ENCODE measurements around the gene ZNF554. TPM values are rescaled to one million over a fixed set of nuclear protein-coding genes. Genes with fewer than 3 reads are reported as not detected.

The ZNF554 gene
- total RNA-seq, 4 donors from 2014 or later = 2.3 to 9.8 (median 5.6) TPM

DNA sequence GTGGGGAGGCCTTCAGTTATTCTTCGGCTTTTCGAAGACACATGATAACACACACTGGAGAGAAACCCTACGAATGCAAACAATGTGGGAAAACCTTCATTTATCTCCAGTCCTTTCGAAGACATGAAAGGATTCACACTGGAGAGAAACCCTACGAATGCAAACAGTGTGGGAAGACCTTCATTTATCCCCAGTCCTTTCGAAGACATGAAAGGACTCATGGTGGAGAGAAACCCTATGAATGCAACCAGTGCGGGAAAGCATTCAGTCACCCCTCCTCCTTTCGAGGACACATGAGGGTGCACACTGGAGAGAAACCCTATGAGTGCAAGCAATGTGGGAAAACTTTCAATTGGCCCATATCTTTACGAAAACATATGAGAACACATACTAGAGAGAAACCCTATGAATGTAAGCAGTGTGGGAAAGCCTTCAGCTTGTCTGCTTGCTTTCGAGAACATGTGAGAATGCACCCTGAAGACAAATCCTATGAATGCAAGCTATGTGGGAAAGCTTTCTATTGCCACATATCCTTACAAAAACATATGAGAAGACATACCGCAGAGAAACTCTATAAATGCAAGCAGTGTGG lies 33.4 kb downstream of the ZNF554 start:
- Histone ChIP-seq H3K4me3 (no peak overlapping the region), H3K9me3 (peaks cover 41% of the 10 kb centered on the region), H3K36me3 (peaks cover 48% of the 10 kb centered on the region), H3K27me3 (no peaks in the 10 kb centered on the region), H3K27ac (no peak overlapping the region), H3K4me1 (no peaks in the 10 kb centered on the region)
- 96% methylated on average over 11 of the region's 11 CpGs for WGBS
- no peak for DNase-seq (ENCODE audit: low spot score in 2 of 2)
- TF ChIP-seq EP300 (IDR thresholded peaks at IDR 0.05) (no peak), POLR2AphosphoS5 (IDR thresholded peaks at IDR 0.05) (no peak), POLR2A (IDR thresholded peaks at IDR 0.05) (no peak)
- TF ChIP-seq, protein P1, sequence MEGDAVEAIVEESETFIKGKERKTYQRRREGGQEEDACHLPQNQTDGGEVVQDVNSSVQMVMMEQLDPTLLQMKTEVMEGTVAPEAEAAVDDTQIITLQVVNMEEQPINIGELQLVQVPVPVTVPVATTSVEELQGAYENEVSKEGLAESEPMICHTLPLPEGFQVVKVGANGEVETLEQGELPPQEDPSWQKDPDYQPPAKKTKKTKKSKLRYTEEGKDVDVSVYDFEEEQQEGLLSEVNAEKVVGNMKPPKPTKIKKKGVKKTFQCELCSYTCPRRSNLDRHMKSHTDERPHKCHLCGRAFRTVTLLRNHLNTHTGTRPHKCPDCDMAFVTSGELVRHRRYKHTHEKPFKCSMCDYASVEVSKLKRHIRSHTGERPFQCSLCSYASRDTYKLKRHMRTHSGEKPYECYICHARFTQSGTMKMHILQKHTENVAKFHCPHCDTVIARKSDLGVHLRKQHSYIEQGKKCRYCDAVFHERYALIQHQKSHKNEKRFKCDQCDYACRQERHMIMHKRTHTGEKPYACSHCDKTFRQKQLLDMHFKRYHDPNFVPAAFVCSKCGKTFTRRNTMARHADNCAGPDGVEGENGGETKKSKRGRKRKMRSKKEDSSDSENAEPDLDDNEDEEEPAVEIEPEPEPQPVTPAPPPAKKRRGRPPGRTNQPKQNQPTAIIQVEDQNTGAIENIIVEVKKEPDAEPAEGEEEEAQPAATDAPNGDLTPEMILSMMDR (IDR thresholded peaks at IDR 0.05) = no peak

DNA sequence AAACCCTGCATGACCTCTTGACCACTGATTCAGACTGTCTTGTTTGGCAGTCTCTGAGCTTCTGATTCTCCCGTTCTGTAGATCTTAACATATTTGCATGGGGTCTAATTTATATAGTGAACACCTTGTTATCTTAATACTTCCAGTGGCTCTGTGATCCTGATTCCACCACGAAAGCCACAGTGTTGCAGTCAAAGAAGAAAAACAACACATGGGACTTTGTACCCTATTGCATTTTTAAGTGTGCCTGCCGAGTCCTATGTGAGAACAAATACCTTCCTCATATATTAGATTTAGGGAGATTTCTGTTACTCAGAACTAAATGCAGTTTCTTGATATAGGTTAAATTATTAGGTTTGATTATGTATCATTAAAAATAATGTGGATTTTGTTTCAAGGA lies 35.2 kb downstream of the ZNF554 start:
- Histone ChIP-seq H3K4me1 (no peaks in the 10 kb centered on the region), H3K4me3 (no peak overlapping the region), H3K27me3 (no peaks in the 10 kb centered on the region), H3K36me3 (peaks cover 48% of the 10 kb centered on the region), H3K9me3 (peaks cover 52% of the 10 kb centered on the region), H3K27ac (no peak overlapping the region)
- no peak for TF ChIP-seq POLR2AphosphoS5 (IDR thresholded peaks at IDR 0.05)
- TF ChIP-seq, protein P1 (IDR thresholded peaks at IDR 0.05) = no peak
- no peak for TF ChIP-seq POLR2A (IDR thresholded peaks at IDR 0.05)
- TF ChIP-seq EP300 (IDR thresholded peaks at IDR 0.05) = no peak
- 94% methylated on average over 3 of the region's 3 CpGs for WGBS
- DNase-seq (ENCODE audit: low spot score in 2 of 2) = no peak

DNA sequence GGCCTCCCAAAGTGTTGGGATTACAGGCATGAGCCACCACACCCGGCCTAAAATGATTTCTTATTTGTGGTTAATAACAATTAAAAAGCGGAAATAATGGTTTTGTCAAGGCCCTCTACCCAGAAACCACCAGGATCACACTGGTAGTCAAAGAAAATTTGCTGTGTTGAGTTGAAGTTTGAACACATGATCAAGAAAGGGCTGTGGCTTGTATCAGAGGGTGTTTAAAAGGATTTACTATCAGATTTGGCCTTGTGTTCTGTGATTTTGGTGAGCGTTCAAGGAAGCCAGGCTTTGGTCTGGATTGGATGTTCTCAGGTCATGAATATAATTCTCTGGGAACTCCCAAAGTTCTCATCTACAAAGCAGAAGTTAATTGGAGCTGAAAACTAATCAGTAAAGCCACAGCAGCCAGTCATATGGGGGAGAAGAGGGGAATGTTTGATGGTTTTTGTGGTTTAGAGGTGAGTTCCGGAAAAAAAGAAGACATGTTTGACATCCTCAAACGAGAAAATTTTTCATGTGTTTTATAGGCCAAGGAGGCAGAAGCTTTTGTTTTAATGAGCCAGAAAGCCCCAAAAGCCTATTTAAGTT lies 36.9 kb downstream of the ZNF554 start:
- H3K9me3 ChIP-seq = peaks cover 52% of the 10 kb centered on the region
- H3K36me3 ChIP-seq = peaks cover 36% of the 10 kb centered on the region
- no peaks in the 10 kb centered on the region for H3K27me3 ChIP-seq
- DNase-seq (ENCODE audit: low spot score in 2 of 2) = no peak
- no peak overlapping the region for H3K4me3 ChIP-seq
- 84% methylated on average over 5 of the region's 5 CpGs for WGBS
- H3K27ac ChIP-seq = no peak overlapping the region
- TF ChIP-seq POLR2A (IDR thresholded peaks at IDR 0.05) = no peak
- TF ChIP-seq EP300 (IDR thresholded peaks at IDR 0.05) = no peak
- no peak for TF ChIP-seq POLR2AphosphoS5 (IDR thresholded peaks at IDR 0.05)
- TF ChIP-seq, protein P1 (IDR thresholded peaks at IDR 0.05) = no peak
- H3K4me1 ChIP-seq = no peaks in the 10 kb centered on the region

DNA sequence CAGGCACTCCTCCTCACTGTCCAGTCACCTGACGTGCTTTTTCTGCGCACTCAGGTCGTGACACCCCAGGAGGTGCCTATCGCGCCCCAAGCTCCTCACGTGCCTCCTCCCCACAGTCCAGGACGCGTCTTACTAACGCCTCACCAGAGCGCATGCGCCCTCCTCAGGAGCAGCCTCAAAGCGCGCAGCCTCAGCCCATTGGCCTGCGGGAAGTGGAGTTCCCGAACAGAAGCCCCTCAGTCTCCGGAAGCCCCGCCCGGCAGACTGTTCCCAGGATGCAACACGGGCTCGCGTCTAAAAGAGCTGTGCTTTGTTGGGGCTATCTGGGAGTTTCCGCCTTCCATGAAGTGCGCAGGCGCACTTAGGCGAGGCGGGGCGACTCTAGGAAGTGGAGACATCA lies 39.2 kb downstream of the ZNF554 start:
- no peak overlapping the region for H3K27ac ChIP-seq
- H3K9me3 ChIP-seq = peaks cover 34% of the 10 kb centered on the region
- DNase-seq (ENCODE audit: low spot score in 2 of 2) = no peak
- no peak for TF ChIP-seq EP300 (IDR thresholded peaks at IDR 0.05)
- TF ChIP-seq, protein P1 (IDR thresholded peaks at IDR 0.05) = no peak
- TF ChIP-seq POLR2A (IDR thresholded peaks at IDR 0.05) = no peak
- TF ChIP-seq POLR2AphosphoS5 (IDR thresholded peaks at IDR 0.05) = no peak
- H3K4me3 ChIP-seq = no peak overlapping the region
- peaks cover 13% of the 10 kb centered on the region for H3K36me3 ChIP-seq
- no peaks in the 10 kb centered on the region for H3K4me1 ChIP-seq
- no peaks in the 10 kb centered on the region for H3K27me3 ChIP-seq
- 76% methylated on average over 27 of the region's 27 CpGs for WGBS

DNA sequence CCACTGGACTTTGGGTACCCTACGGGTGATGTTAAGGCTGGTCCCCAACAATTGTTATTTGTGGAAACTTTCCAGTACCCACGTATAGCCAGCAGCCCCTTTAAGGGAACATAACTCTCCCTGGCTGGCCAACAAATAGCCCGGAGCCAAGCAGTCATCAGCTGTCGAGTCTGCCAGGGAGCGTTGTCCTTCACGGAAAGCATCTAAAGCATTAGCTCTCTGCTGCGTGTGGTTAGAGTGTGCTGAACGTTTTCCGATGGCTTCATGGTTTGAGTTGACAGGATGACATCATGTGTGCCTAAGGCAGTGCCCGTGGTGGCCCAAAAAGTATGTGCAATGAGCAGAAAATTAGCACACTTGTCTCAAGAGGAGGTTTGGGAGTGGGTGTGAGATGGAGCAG lies 44.1 kb downstream of the ZNF554 start:
- no peak for DNase-seq (ENCODE audit: low spot score in 2 of 2)
- no peaks in the 10 kb centered on the region for H3K36me3 ChIP-seq
- 58% methylated on average over 10 of the region's 10 CpGs for WGBS
- H3K4me3 ChIP-seq = no peak overlapping the region
- no peaks in the 10 kb centered on the region for H3K27me3 ChIP-seq
- TF ChIP-seq, protein P1 (IDR thresholded peaks at IDR 0.05) = no peak
- TF ChIP-seq POLR2A (IDR thresholded peaks at IDR 0.05) = no peak
- TF ChIP-seq EP300 (IDR thresholded peaks at IDR 0.05) = no peak
- TF ChIP-seq POLR2AphosphoS5 (IDR thresholded peaks at IDR 0.05) = no peak
- H3K9me3 ChIP-seq = peaks cover 4% of the 10 kb centered on the region
- H3K27ac ChIP-seq = no peak overlapping the region
- H3K4me1 ChIP-seq = no peaks in the 10 kb centered on the region

All from suprapubic skin (tissue), 4 donors.